Kidney tubule cell (primary cell): ENCODE measurements around the gene DYNLRB1.

Experiments
- DNase-seq: peaks from one replicate; pipeline ENCODE4 v3.0.0-alpha.2; 2018; ENCODE audit warnings: low spot score

DYNLRB1 gene

DNA sequence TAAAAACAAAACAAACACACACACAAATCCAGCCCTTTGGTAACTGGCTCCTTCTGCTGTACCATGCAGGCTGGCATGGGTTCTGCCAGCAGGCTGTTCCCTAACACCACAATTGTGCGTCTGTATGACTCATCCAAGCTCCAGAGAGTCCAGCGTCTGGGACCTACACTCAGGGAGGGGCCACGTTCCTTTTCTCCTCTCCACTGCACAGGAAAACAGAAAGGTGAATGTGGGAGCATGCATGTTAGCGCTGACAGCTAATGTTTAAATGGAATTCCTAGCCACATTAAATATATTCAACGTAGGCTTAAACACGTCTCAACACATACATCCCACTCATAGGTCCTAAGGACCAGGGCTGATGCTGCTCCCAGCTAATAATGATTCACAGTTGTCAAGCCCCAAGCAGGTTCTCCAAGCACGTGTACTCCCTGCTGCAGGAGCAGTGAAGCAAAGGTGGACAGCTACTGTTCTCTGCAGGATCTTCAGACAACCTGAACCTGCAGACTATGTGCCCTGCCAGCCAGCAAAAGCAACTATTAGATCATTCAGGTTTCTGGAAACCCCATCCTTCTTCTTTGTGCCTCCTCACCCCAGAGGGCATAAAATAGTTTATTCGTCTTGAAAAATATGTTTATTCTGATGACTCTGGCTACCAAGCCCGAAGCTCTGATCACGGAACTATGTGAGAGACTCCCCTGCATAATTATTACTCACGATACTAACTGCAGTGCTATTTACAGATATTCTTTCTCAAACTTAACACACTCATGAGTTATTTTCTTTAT lies 63.2 kb downstream of the DYNLRB1 start:
- DNase-seq, result peak; percentile 85

DNA sequence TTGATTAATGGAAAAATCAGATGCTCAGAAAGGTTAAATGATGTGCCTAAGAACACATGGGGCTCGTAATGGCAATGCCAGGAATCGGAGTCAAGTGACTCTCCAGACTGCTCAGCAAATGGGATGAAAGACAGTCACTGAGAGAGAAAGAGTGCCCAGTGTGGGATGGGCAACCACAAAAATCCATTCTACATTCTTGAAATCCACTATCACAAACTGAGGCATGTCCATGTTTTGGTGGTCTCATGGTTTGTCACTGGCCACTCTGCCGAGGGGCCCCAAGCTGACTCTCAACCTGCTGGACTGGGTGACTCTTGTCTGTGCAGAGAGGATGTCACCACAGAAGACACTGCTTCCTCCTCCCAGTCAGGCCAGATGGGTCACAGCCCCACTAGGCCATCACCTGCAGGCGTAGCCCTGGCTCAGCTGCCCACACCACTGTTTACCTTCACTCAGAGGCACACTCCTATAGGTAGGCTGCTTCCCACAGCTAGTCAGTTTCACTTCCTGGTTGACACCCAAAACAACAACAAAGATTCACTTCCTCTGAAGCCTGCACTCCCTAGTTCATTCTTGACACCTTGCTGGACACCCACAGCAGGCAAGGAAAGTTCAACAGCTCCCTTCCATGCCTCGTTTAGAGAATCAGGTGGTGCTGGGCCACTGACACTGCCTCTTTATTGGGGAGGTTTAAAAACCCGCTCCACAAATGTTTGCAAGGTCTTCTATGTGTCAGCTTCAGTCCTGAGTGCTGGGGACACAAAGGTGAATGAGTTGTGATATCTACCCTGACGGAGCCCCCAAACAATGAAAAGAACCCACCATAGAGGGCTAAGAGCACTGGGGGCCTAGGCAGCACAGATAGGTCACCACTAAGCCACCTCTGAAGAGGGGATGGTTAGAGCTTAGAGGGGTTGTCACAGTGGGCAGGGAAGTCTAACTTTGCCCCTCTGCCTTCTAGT lies 64.0 kb downstream of the DYNLRB1 start:
- peak; percentile 63 for DNase-seq

DNA sequence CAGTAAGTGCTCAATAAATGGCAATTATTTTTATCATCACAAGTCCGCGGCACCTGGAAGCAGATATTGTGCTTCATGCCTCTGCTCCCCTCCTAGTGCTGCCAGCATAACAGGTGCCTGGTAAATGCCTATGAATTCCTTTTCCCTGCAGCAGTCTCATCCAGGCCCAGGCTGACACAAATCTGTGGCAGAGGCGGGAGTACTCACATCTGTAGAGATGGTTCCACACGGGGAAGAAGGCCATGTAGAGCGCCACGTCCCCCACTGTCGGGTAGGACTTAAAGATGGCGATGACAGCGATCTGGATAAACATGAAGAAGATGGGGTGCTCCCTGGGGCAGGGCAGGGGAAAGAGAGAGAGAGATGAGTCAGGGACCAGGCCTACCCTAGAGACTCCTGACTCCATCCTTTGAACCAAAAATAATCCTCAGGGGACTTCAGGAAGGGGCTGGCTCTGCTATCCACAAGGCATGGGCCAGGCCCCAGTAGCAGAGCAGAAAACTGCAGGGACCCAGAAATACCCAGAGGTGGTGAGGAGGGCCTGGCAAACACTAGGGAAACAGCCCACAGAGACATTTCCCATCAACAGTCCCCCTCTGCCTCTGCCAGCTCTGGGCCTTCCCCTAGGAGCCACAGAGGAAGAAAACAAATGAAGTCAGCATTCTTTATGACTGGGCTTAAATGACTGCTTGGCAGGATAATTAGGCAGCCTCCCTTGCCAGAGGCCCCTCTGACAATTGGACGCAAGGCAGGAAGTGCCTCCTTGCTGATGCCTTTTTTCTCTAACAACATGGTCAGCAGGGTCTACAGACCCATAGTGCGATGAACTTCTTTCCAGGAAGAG lies 65.3 kb downstream of the DYNLRB1 start:
- DNase-seq, result peak; percentile 48

DNA sequence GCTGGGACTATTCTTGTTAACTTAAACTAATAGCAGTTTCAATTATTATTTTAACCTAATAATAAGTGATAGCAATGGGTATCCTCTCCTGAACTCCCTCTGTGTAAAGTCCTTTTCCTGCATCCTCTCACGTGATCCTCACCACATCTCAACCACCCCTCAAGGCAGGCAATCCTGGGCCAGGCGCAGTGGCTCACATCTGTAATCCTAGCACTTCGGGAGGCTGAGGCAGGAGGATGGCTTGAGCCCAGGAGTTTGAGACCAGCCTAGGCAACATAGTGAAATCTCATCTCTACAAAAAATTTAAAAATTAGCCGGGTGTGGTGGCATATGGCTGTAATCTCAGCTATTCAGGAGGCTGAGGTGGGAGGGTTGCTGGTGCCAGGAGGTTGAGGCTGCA lies 66.0 kb downstream of the DYNLRB1 start:
- no peak for DNase-seq

DNA sequence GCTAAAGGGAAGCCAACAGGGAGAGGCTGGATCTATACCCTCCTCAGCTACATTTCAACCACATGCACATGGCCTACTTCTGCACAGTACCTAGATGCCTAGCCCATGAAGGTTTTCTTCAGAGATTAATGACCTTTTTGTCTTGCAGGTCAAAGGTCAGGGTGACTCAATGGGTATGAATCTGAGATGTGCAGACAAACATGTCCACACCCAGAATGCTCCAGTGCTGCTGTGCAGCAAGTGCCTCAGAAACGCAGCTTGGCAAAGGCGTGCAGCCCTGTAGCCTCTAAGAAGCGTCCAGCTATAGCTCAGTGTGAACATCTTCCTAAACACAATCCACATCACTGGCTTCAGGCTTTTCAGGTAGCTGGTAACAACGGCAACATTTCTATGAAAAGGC lies 66.7 kb downstream of the DYNLRB1 start:
- DNase-seq, result peak; percentile 45

DNA sequence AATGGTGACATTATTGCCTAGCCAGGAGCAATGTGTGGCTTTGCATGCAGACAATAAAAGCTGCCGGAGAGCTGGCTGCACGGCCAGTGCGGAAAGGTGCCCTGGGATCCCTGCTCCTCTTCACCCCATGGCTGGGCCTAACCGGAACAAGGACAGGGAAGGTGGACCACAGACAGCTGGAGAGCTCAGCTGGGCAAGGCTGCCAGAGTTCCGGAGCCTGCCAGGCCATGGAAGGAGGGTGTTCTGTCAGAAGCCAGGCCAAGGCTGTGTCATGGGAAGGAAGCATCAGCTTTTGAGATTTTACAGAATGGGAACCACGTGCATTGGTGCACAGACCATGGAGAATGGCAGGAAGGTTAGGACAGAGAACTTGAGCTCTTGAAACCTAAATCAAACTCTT lies 67.3 kb downstream of the DYNLRB1 start:
- no peak for DNase-seq

DNA sequence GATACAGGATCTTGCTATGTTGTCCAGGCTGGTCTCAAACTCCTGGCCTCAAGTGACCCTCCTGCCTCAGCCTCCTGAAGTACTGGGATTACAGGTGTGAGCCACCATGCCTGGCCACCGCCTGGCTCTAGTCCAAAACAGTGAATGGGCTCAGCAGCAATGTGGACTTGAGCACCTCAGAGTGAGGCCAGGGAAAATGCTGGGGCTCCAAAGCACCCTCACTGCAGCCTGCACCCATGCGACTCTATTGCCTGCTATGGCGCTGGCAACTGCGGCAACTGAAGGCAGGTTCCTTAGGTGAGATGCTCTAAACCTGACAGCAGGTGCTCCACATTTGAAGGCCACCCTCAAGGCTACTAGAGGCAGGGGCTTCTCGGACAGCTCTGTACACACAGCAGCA lies 68.8 kb downstream of the DYNLRB1 start:
- DNase-seq, result no peak

DNA sequence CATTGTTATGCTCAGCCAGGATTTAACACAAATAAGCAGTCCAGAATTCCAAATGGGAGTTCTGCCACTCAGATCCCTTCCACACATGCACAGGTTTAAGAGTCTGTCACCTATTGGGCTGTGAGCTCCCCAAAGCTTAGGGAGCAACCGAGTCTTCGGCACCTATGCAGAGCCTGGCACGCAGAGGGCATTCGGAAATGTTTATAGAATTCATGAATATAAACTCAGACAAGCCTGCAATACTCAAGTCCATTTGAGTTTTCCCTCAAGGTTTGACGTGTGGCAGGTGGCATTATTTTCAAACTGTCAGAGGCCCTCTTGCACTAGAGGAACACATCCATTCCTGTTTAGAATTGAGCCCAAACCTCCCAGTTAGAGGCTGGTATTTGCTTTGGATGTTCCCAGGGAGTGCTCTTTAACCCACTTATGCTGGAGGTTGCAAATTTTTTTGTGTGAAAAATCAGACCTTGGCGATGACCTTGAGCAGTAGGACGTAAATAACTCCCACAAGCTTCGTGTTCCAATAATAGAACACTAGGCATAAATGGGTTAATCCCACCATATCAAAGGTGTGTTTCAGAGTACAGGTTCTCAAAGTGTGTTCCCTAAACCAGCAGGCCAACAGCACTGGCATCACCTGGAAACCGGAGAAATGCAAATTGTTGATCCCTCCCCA lies 70.4 kb downstream of the DYNLRB1 start:
- no peak for DNase-seq
